RWPE2 (cell line): ENCODE data around the gene DTD2.
A peak's percentile ranks its signal among the peaks of the same experiment; 100 is the strongest.

ENCODE experiments used
- ATAC-seq: fragments of 200-7000 bp; cut with Tn5 transposase; 3 replicates; pipeline ENCODE4 v1.9.1; 2021; ENCODE audit warnings: low read depth
- DNase-seq: peaks from one replicate; pipeline ENCODE4 v3.0.0-alpha.2; 2020; ENCODE audit warnings: low spot score
- H3K27ac ChIP-seq: fragments of 450-650 bp; 2 replicates; pipeline ENCODE4 v1.5.1; 2017; ENCODE audit warnings: mild to moderate bottlenecking; ENCODE audit not compliant: poor library complexity, severe bottlenecking
- H3K27me3 ChIP-seq: fragments of 250-450 bp; sonication (Bioruptor Pico); 2 replicates; pipeline ENCODE4 v1.5.1; 2021; ENCODE audit warnings: mild to moderate bottlenecking, moderate library complexity; ENCODE audit not compliant: insufficient read depth, poor library complexity, severe bottlenecking
- H3K36me3 ChIP-seq: fragments of 250-450 bp; sonication (Bioruptor Pico); 2 replicates; pipeline ENCODE4 v1.5.1; 2020; ENCODE audit warnings: low read depth, mild to moderate bottlenecking, moderate library complexity
- H3K4me1 ChIP-seq: fragments of 250-450 bp; sonication (Bioruptor Pico); 2 replicates; pipeline ENCODE4 v1.5.1; 2021; ENCODE audit warnings: mild to moderate bottlenecking, moderate library complexity; ENCODE audit not compliant: insufficient read depth, poor library complexity, severe bottlenecking
- H3K4me3 ChIP-seq: fragments of 250-450 bp; sonication (Bioruptor Pico); 2 replicates; pipeline ENCODE4 v1.5.1; 2021; ENCODE audit warnings: mild to moderate bottlenecking, moderate library complexity; ENCODE audit not compliant: severe bottlenecking
- H3K9me3 ChIP-seq: fragments of 250-450 bp; sonication (Bioruptor Pico); 2 replicates; pipeline ENCODE4 v1.5.1; 2021; ENCODE audit warnings: mild to moderate bottlenecking, moderate library complexity; ENCODE audit not compliant: severe bottlenecking
- CTCF ChIP-seq: fragments of 450-650 bp; IDR thresholded peaks from one replicate; pipeline ENCODE4 v1.5.1; 2017; ENCODE audit warnings: mild to moderate bottlenecking, moderate library complexity; ENCODE audit not compliant: poor library complexity, severe bottlenecking

DTD2 gene

GRCh38 chr14:31425905-31426304, 31.4 kb downstream of the DTD2 start:
- no peak for TF ChIP-seq CTCF
- Histone ChIP-seq H3K27me3 (no peaks in the 10 kb centered on the region), H3K27ac (no peak overlapping the region), H3K4me1 (no peaks in the 10 kb centered on the region), H3K36me3 (no peaks in the 10 kb centered on the region), H3K4me3 (no peak overlapping the region), H3K9me3 (no peaks in the 10 kb centered on the region)
- ATAC-seq (no peak), DNase-seq (no peak)

- Histone ChIP-seq H3K27me3 (no peaks in the 10 kb centered on the region), H3K36me3 (no peaks in the 10 kb centered on the region), H3K9me3 (no peaks in the 10 kb centered on the region), H3K4me3 (no peak overlapping the region), H3K4me1 (peaks cover 10% of the 10 kb centered on the region), H3K27ac (peak overlapping the region; percentile 41)
- ATAC-seq: no peak
- TF ChIP-seq CTCF: no peak
- no peak for DNase-seq
These were observed 36.1 kb downstream of the DTD2 start for GRCh38 chr14:31421200-31421599.

- peak within 1 kb of the TSS; percentile 41 for H3K27ac ChIP-seq
- peaks cover 10% of the 10 kb centered on the region for H3K4me1 ChIP-seq
- ATAC-seq: peak; percentile 91
These were observed 36.8 kb downstream of the DTD2 start, which contains the start of gene HEATR5A for GRCh38 chr14:31420319-31421111. TSS of gene HEATR5A (minus strand) at chr14:31420550. CDS start at chr14:31402975, 17,575 bp downstream.

GRCh38 chr14:31419967-31420318, 37.4 kb downstream of the DTD2 start:
- Histone ChIP-seq H3K9me3 (no peaks in the 10 kb centered on the region), H3K4me3 (peak overlapping the region; percentile 72), H3K27me3 (no peaks in the 10 kb centered on the region), H3K4me1 (peaks cover 15% of the 10 kb centered on the region), H3K36me3 (no peaks in the 10 kb centered on the region), H3K27ac (peak overlapping the region; percentile 41)
- ATAC-seq (peak; percentile 73), DNase-seq (peak; percentile 81)
- TF ChIP-seq CTCF: no peak

More at GRCh38 chr14:31420319-31421111, 36.8 kb downstream of the DTD2 start, which contains the start of gene HEATR5A:
- no peaks in the 10 kb centered on the region for H3K9me3 ChIP-seq
- TF ChIP-seq CTCF: peak; percentile 37
- no peaks in the 10 kb centered on the region for H3K36me3 ChIP-seq
- no peaks in the 10 kb centered on the region for H3K27me3 ChIP-seq
- peak; percentile 96 for DNase-seq
- H3K4me3 ChIP-seq: peak within 1 kb of the TSS; percentile 72
